Activated T-helper 2 cell treated with anti-CD3 and anti-CD28 coated beads, Interferon-gamma antibody, Interleukin-2, Interleukin-4, amounts not matched to agents 10 μg/mL and 5 μg/mL and 100 μg/mL, durations not matched to agents 14 hours and 24 hours and 36 hours (primary cell): ENCODE results near the gene PAN3. TPM values are rescaled to one million over a fixed set of nuclear protein-coding genes. Genes with fewer than 3 reads are reported as not detected.

Experiments used
- DNase-seq: peaks from one replicate; pipeline ENCODE4 v3.0.0; 2021; ENCODE audit warnings: low spot score
- H3K27ac Mint-ChIP-seq: one replicate; pipeline ENCODE4 v1.8.0; 2021; ENCODE audit warnings: mixed read lengths
- H3K27me3 Mint-ChIP-seq: one replicate; pipeline ENCODE4 v1.8.0; 2021; ENCODE audit warnings: low read depth, mixed read lengths
- H3K36me3 Mint-ChIP-seq: one replicate; pipeline ENCODE4 v1.8.0; 2021; ENCODE audit warnings: low read depth, mixed read lengths
- H3K4me1 Mint-ChIP-seq: one replicate; pipeline ENCODE4 v1.8.0; 2021; ENCODE audit warnings: low read depth, mixed read lengths
- H3K4me3 Mint-ChIP-seq: one replicate; pipeline ENCODE4 v1.8.0; 2021; ENCODE audit warnings: low read depth, mild to moderate bottlenecking, moderate library complexity, mixed read lengths
- H3K9me3 Mint-ChIP-seq: one replicate; pipeline ENCODE4 v1.8.0; 2021; ENCODE audit warnings: mixed read lengths
- intact Hi-C: fragments of 100-400 bp; cut with micrococcal nuclease; formaldehyde crosslinking; loops from one replicate; pipeline ENCODE4 v1.15.1; 2023
- total RNA-seq: library from RNA; stranded (reverse); gene quantifications from 2 replicates; pipeline ENCODE4 v1.2.3, GENCODE V29; 2022

The PAN3 gene
- total RNA-seq, 1 donor from 2014 or later: 35.6 TPM

DNA sequence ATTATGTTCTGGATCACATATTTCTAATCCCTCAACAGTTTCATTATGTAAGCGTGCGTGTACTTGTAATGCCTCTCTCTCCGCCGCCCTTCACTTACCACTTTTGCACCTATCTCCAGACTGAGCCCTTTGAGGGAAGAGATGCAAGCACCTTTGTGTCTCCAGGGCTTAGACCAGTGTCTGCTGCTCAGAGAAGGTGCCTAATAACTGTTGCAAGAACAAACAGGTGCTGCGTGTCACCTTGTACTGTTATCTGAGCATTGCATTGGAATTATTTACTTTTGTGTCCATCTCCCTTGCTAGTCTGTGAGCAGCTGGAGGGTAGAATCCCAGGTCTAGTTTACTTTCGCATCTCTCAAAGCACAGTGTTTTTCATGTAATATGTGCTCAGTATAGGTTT lies 200.4 kb downstream of the PAN3 start:
- H3K4me1 Mint-ChIP-seq: peaks cover 11% of the 10 kb centered on the region
- no peaks in the 10 kb centered on the region for H3K36me3 Mint-ChIP-seq
- DNase-seq: no peak

DNA sequence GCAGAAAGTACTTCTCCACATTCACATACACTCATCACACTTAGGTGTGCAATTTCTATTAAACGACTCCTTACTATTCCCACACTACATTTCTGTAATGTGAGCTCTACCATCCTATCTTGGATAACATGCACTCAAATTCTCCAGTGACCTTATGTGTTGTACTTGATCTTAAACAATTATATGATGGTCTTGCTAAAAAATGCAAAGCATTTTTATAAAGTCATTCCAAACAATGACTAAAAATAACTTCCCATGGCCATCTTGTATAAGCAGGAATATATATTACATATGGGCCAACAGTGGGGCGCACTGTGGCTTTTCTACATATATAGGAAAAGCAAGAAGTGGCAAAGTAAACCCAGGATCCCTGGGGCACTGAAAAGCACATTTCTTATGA lies 201.1 kb downstream of the PAN3 start:
- intact Hi-C loops: no loop called here
- Mint-ChIP-seq H3K4me1 (peaks cover 13% of the 10 kb centered on the region), H3K4me3 (no peak overlapping the region), H3K36me3 (no peaks in the 10 kb centered on the region), H3K27ac (no peak overlapping the region), H3K27me3 (peaks cover 12% of the 10 kb centered on the region), H3K9me3 (no peaks in the 10 kb centered on the region)
- DNase-seq: no peak

More for the DNA sequence above, 200.4 kb downstream of the PAN3 start:
- Mint-ChIP-seq H3K27me3 (peaks cover 10% of the 10 kb centered on the region), H3K9me3 (no peaks in the 10 kb centered on the region), H3K4me3 (no peak overlapping the region), H3K27ac (no peak overlapping the region)
- intact Hi-C loops: no loop called here

DNA sequence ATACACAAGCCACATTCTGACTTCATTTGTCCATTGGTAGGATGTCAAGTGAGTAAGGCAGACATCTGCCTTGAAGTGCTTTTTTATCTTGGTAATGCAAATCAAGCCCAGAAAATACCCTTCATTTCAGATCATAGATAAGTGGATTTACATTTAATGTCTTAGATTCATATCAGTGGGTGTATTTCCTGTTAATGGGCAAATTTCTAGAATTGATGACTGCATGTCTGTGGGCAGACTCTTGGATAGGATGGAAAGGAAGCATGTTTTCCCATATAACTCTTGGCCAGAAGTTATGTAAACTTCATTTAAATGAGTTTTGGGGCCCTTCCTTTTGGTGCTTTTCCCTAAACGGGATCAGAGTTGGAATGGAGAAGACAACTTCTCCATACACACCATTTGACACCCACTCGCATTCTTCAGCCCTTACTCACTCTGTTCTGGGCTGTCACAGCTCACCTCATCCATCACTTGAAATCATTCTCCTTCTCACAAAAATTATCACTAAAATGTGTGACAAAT lies 202.0 kb downstream of the PAN3 start:
- intact Hi-C loops: no loop called here
- H3K4me3 Mint-ChIP-seq: no peak overlapping the region
- H3K9me3 Mint-ChIP-seq: no peaks in the 10 kb centered on the region
- no peak overlapping the region for H3K27ac Mint-ChIP-seq
- peaks cover 13% of the 10 kb centered on the region for H3K4me1 Mint-ChIP-seq
- H3K36me3 Mint-ChIP-seq: no peaks in the 10 kb centered on the region
- H3K27me3 Mint-ChIP-seq: peaks cover 12% of the 10 kb centered on the region
- DNase-seq: no peak

DNA sequence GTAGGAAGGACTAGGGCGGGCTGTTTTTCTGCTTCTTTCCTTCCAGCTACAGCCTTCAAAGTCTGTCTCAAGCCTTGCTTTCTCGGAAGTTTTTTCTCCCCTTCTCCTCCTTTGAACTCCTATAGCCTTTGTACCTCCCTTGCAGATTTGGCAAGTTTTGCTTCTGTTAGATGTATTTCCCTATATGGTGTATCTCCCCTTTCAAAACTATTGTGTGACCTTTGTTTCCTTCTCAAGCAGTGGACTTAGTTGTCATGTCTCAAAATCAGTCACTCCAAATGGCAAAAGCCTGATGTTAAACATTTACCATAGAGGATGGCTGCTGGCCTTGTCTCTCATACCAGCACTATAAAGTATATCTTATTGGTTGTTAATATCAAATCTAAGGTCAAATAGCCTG lies 203.9 kb downstream of the PAN3 start:
- intact Hi-C loops: no loop called here
- H3K4me1 Mint-ChIP-seq: peaks cover 13% of the 10 kb centered on the region
- H3K4me3 Mint-ChIP-seq: no peak overlapping the region
- no peaks in the 10 kb centered on the region for H3K36me3 Mint-ChIP-seq
- no peaks in the 10 kb centered on the region for H3K9me3 Mint-ChIP-seq
- no peak overlapping the region for H3K27ac Mint-ChIP-seq
- no peak for DNase-seq
- H3K27me3 Mint-ChIP-seq: peaks cover 21% of the 10 kb centered on the region

DNA sequence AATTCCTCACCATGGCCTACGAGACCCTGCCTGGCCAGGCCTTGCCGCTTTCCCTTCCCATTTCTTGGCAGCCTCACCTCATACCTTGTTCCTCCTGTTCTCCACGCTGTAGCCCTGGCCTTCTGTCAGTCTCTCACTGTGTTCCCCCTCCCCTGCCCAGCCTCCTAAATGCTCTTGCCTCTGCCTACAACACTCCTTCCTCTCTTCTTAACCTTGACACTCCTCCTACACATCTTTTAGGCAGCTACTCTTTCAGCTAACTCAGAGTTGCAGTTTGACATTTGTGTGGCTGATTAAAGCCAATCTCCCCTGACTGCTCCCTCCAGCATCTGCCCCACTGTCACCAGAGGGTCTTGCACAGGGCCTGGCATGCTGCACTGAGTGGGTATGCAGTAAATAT lies 205.8 kb downstream of the PAN3 start:
- no peaks in the 10 kb centered on the region for H3K36me3 Mint-ChIP-seq
- no peak overlapping the region for H3K4me3 Mint-ChIP-seq
- intact Hi-C loops: no loop called here
- peaks cover 16% of the 10 kb centered on the region for H3K27me3 Mint-ChIP-seq
- H3K4me1 Mint-ChIP-seq: peaks cover 23% of the 10 kb centered on the region
- H3K9me3 Mint-ChIP-seq: no peaks in the 10 kb centered on the region
- no peak overlapping the region for H3K27ac Mint-ChIP-seq
- no peak for DNase-seq

Other genes with a start within 250 kb of the PAN3 start
- not detected in 2 replicates for gene PDX1, start 218.5 kb upstream of the PAN3 start, total RNA-seq
- gene CDX2, start 169.2 kb upstream of the PAN3 start, total RNA-seq: not detected in 2 replicates
- not detected in 2 replicates for gene URAD, start 149.9 kb upstream of the PAN3 start, total RNA-seq
- not detected in 2 replicates for gene FLT3, start 38.0 kb upstream of the PAN3 start, total RNA-seq